ENCODE results near the gene CIC. TPM values are rescaled to one million over a fixed set of nuclear protein-coding genes. Genes with fewer than 3 reads are reported as not detected.

CIC gene
- total and polyA plus RNA-seq, 3 experiments from 2014 or later = 2.7 to 60.4 (median 53.9) TPM

DNA sequence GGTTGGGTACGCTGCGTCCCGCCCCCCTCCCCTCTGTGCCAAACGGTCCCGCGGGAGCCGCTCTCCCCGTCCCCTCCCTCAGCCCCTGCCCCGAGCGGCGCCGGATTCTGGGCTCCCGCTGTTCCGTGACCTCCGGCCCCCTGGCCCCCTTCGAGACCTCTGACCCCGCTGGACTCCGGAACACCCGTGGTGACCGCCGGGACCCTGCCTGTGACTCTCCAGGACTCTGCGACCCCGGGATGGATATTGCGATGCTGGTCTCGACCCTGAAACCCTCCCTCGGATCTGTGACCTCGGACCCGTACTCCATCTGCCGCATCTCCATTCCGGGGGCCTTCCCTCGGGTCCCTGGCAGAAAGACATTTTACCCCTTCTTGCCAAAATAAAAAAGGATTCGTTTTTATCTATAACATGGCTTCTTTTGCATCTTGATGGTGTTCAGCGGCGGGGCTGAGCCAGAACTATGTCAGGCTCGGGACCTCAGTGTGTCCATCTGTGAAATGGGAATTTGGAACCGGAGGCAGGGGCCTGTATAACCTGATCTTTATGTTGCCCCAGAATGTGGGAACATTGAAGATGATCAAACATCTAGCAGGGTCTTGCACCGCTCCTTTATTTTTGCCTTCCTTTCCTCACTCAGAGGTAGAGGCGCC, 55.7 kb downstream of the CIC start:
- POLR2A ChIA-PET = no interaction called here
- CTCF ChIA-PET = interaction anchor here (1.6 kb wide), 1 partner anchor 216 kb away, joined by 4 read pairs; no protein-coding TSS in a partner anchor

DNA sequence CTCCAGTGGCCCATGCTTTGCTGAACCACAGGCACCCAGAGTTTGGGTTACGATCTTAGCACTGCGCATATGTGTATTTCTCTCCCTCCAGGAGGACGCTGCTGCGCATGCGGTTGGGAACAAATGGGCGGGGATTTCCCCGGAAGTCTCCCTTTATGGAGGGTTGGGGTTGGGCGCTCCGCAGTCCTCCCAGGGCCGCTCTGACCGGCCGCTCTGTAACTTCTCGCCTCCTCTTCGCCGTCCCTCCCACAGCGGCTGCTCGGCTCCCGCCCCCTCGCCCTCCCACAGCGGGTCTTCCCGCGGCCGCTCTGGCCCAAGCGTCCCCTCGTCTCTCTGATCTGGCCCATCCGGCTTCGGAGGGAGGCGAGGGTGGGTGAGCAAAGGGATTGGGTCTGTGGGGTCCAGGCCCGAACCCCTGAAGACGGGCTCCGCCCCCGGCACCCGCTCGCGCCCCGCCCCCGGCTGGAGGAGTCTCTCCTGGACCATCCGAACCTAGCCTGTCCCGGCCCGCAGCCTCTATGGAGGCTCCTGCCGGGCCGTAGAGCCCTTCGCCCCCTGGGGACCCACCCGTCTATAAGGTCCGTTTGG, 56.4 kb downstream of the CIC start, which contains the start of gene MEGF8:
Gene MEGF8, plus strand, starts transcription at position 328 of the 588 bp plus-strand sequence. CDS start 609 bp downstream, outside the sequence.
- H3K36me3 Mint-ChIP-seq = peaks cover 0 to 7% (median 0%) of the 10 kb centered on the region in 3 donors
- peaks cover 19 to 40% (median 24%) of the 10 kb centered on the region in 3 donors for H3K4me1 Mint-ChIP-seq
- ChIA-PET POLR2A (no interaction called here), CTCF (no interaction called here)
- Histone ChIP-seq H3K9me3 (ENCODE audit: low read length) (no peaks in the 10 kb centered on the region), H3K4me1 (ENCODE audit: insufficient read depth, low read length) (peaks cover 23% of the 10 kb centered on the region), H3K27ac (ENCODE audit: low read depth, low read length) (peak within 1 kb of the TSS; percentile 58), H3K4me3 (ENCODE audit: low read length) (peak within 1 kb of the TSS; percentile 95), H3K36me3 (ENCODE audit: insufficient read depth, low read length) (no peaks in the 10 kb centered on the region), H3K27me3 (ENCODE audit: insufficient read depth, low read length, poor library complexity, severe bottlenecking) (peaks cover 3% of the 10 kb centered on the region)
- peak within 1 kb of the TSS; percentile 85 to 96 (median 93) for H3K4me3 Mint-ChIP-seq
- H3K9me3 Mint-ChIP-seq = no peaks in the 10 kb centered on the region
- peak within 1 kb of the TSS; percentile 0 to 96 (median 85) for H3K27ac Mint-ChIP-seq
- peak; percentile 96 to 99 (median 98) for DNase-seq
- H3K27me3 Mint-ChIP-seq = peaks cover 14 to 15% of the 10 kb centered on the region in 2 donors

More for the DNA sequence above, 55.7 kb downstream of the CIC start:
- no peak for DNase-seq
- H3K36me3 Mint-ChIP-seq = peaks cover 0 to 7% (median 0%) of the 10 kb centered on the region in 3 donors
- Histone ChIP-seq H3K27me3 (ENCODE audit: insufficient read depth, low read length, poor library complexity, severe bottlenecking) (peaks cover 3% of the 10 kb centered on the region), H3K9me3 (ENCODE audit: low read length) (no peaks in the 10 kb centered on the region), H3K4me3 (ENCODE audit: low read length) (peak overlapping the region; percentile 30), H3K36me3 (ENCODE audit: insufficient read depth, low read length) (no peaks in the 10 kb centered on the region), H3K4me1 (ENCODE audit: insufficient read depth, low read length) (peaks cover 23% of the 10 kb centered on the region), H3K27ac (ENCODE audit: low read depth, low read length) (no peak overlapping the region)
- H3K27ac Mint-ChIP-seq = peak overlapping the region in 7 of 8 donors; percentile 0 to 96 (median 86)
- H3K4me3 Mint-ChIP-seq = peak overlapping the region; percentile 85 to 96 (median 93)
- H3K9me3 Mint-ChIP-seq = no peaks in the 10 kb centered on the region
- H3K4me1 Mint-ChIP-seq = peaks cover 19 to 40% (median 24%) of the 10 kb centered on the region in 3 donors
- peaks cover 14 to 15% of the 10 kb centered on the region in 2 donors for H3K27me3 Mint-ChIP-seq

DNA sequence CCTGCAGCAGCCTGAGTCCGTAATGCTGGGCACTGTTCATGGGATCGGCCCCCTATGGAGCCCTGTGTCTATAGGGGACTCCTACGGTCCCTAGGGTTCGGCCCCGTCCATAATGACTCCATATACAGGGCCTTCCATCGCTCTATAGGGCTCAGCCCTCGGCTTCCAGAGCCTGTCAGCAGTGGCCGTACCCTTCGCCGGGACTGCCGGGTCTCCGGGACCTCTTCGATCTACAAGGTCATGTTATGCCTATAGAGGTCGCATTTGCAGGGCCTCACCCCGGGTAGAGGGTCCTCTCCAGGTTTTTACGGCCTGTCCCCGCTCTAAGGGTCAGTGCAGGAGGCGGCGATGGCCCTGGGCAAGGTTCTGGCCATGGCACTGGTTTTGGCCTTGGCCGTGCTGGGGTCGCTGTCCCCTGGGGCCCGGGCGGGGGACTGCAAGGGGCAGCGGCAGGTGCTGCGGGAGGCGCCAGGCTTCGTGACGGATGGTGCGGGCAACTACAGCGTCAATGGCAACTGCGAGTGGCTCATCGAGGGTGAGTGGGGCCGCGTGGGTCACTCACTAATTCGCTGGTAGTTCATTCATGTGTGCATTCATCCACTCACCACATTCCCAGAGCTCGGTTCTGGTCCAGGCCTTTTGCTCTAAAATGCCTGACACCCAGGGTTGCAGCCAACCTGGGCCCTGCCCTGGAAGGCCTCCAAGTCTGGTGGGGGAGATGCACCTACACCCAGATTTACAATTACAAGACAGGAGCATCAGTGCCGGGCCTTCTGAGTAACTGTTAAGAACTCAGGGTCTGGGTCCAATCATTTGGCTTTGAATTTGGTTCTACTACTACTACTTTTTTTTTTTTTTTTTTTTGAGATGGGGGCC, 57.1 kb downstream of the CIC start:
- H3K36me3 ChIP-seq (ENCODE audit: insufficient read depth, low read length) = no peaks in the 10 kb centered on the region
- Mint-ChIP-seq H3K27ac (peak overlapping the region; percentile 0 to 96 (median 70)), H3K36me3 (peaks cover 0 to 7% (median 0%) of the 10 kb centered on the region in 3 donors), H3K4me1 (peaks cover 19 to 40% (median 24%) of the 10 kb centered on the region in 3 donors), H3K4me3 (peak overlapping the region; percentile 85 to 96 (median 93)), H3K27me3 (peaks cover 14 to 15% of the 10 kb centered on the region in 2 donors), H3K9me3 (no peaks in the 10 kb centered on the region)
- H3K9me3 ChIP-seq (ENCODE audit: low read length) = no peaks in the 10 kb centered on the region
- POLR2A ChIA-PET = no interaction called here
- H3K4me3 ChIP-seq (ENCODE audit: low read length) = peak overlapping the region; percentile 95
- H3K4me1 ChIP-seq (ENCODE audit: insufficient read depth, low read length) = peaks cover 23% of the 10 kb centered on the region
- peak overlapping the region; percentile 58 for H3K27ac ChIP-seq (ENCODE audit: low read depth, low read length)
- peak in 2 of 5 donors; percentile 37 to 53 for DNase-seq
- peaks cover 3% of the 10 kb centered on the region for H3K27me3 ChIP-seq (ENCODE audit: insufficient read depth, low read length, poor library complexity, severe bottlenecking)
- CTCF ChIA-PET = no interaction called here

DNA sequence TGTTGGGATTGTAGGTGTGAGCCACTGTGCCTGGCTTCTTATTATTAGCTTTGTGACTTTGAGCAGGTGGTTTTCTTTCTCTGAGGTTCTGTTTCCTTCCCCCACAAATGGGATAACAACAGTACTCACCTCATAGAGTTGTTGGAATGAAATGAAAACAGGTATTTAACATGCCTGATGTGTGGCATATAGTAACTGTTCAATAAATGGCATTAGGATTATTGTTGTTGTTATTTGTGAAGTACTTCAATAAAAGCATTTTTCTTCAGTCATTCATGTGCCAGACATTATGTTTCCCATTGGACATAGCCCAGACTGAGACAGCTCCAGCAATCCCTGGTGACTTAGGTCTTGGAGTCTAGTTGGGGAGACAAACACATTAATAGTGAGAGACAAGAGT, 57.9 kb downstream of the CIC start:
- no peak overlapping the region for H3K4me3 ChIP-seq (ENCODE audit: low read length)
- POLR2A ChIA-PET = no interaction called here
- H3K27ac ChIP-seq (ENCODE audit: low read depth, low read length) = no peak overlapping the region
- no peaks in the 10 kb centered on the region for H3K9me3 ChIP-seq (ENCODE audit: low read length)
- DNase-seq = no peak
- H3K4me3 Mint-ChIP-seq = peak overlapping the region; percentile 23 to 96 (median 90)
- H3K27ac Mint-ChIP-seq = peak overlapping the region in 1 of 8 donors; percentile 63
- H3K27me3 ChIP-seq (ENCODE audit: insufficient read depth, low read length, poor library complexity, severe bottlenecking) = peaks cover 3% of the 10 kb centered on the region
- H3K36me3 Mint-ChIP-seq = peaks cover 0 to 7% (median 0%) of the 10 kb centered on the region in 3 donors
- H3K4me1 Mint-ChIP-seq = peaks cover 19 to 40% (median 24%) of the 10 kb centered on the region in 3 donors
- H3K27me3 Mint-ChIP-seq = peaks cover 14 to 15% of the 10 kb centered on the region in 2 donors
- H3K9me3 Mint-ChIP-seq = no peaks in the 10 kb centered on the region
- CTCF ChIA-PET = interaction anchor here (1.0 kb wide), 1 partner anchor 220 kb away, joined by 3 read pairs; no protein-coding TSS in a partner anchor
- H3K36me3 ChIP-seq (ENCODE audit: insufficient read depth, low read length) = no peaks in the 10 kb centered on the region
- peaks cover 23% of the 10 kb centered on the region for H3K4me1 ChIP-seq (ENCODE audit: insufficient read depth, low read length)

DNA sequence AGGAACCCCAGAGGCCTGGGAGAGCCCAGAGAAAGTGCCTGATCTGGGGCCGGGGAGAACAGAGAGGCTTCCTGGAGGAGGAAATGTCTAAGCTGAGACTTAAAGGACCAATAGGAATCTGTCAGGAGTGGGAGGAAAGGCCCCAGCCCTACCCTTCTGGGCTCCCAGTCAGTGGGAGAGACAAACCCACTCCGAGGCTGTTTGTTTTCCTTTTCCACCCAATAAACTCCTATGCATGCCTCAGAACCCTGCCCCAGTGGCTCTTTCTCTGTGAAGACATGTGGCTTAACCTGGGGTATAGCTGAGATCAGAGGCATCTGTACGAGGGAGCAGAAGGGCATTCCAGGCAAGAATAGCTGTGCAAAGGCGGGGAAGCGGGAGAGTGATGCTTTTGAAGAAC, 58.3 kb downstream of the CIC start:
- peaks cover 19 to 40% (median 24%) of the 10 kb centered on the region in 3 donors for H3K4me1 Mint-ChIP-seq
- CTCF ChIA-PET = interaction anchor here (1.0 to 1.4 kb wide), 2 partner anchors 114 to 220 kb away, joined by 3 to 4 read pairs; no protein-coding TSS in a partner anchor
- peak overlapping the region in 3 of 8 donors; percentile 24 to 63 (median 32) for H3K27ac Mint-ChIP-seq
- H3K9me3 ChIP-seq (ENCODE audit: low read length) = no peaks in the 10 kb centered on the region
- POLR2A ChIA-PET = no interaction called here
- H3K4me1 ChIP-seq (ENCODE audit: insufficient read depth, low read length) = peaks cover 23% of the 10 kb centered on the region
- H3K27me3 Mint-ChIP-seq = peaks cover 14% of the 10 kb centered on the region in 2 donors
- H3K4me3 Mint-ChIP-seq = peak overlapping the region in 1 of 7 donors; percentile 85
- H3K36me3 Mint-ChIP-seq = peaks cover 0 to 7% (median 0%) of the 10 kb centered on the region in 3 donors
- no peak overlapping the region for H3K4me3 ChIP-seq (ENCODE audit: low read length)
- DNase-seq = no peak
- peaks cover 3% of the 10 kb centered on the region for H3K27me3 ChIP-seq (ENCODE audit: insufficient read depth, low read length, poor library complexity, severe bottlenecking)
- H3K36me3 ChIP-seq (ENCODE audit: insufficient read depth, low read length) = no peaks in the 10 kb centered on the region
- H3K9me3 Mint-ChIP-seq = no peaks in the 10 kb centered on the region
- no peak overlapping the region for H3K27ac ChIP-seq (ENCODE audit: low read depth, low read length)

DNA sequence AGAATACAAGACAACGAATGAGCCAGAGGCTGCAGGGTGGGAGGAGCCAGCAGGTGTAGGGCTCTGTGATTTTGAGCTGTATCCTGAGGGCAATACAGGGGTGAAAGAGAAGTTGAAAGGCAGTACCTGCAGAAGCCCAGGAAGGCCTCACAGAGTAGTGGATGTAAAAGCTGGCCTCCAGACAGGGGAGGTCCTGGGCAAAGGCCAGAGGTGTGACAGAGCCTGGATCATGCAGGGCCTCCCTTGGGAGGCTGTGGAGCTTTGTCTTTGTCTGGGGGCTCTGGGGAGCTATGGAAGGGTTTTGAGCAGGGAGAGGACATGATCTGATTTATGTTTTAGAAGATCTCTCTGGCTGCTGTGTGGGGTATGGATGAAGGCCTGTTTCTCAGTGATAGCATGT, 59.1 kb downstream of the CIC start:
- peaks cover 23% of the 10 kb centered on the region for H3K4me1 ChIP-seq (ENCODE audit: insufficient read depth, low read length)
- H3K4me3 Mint-ChIP-seq = no peak overlapping the region
- H3K9me3 Mint-ChIP-seq = no peaks in the 10 kb centered on the region
- peak overlapping the region in 1 of 8 donors; percentile 48 for H3K27ac Mint-ChIP-seq
- no peak for DNase-seq
- H3K27me3 Mint-ChIP-seq = peaks cover 11 to 13% of the 10 kb centered on the region in 2 donors
- H3K36me3 ChIP-seq (ENCODE audit: insufficient read depth, low read length) = no peaks in the 10 kb centered on the region
- no peak overlapping the region for H3K27ac ChIP-seq (ENCODE audit: low read depth, low read length)
- no peak overlapping the region for H3K4me3 ChIP-seq (ENCODE audit: low read length)
- peaks cover 19 to 38% (median 24%) of the 10 kb centered on the region in 3 donors for H3K4me1 Mint-ChIP-seq
- no peaks in the 10 kb centered on the region for H3K9me3 ChIP-seq (ENCODE audit: low read length)
- peaks cover 3% of the 10 kb centered on the region for H3K27me3 ChIP-seq (ENCODE audit: insufficient read depth, low read length, poor library complexity, severe bottlenecking)
- POLR2A ChIA-PET = no interaction called here
- peaks cover 0 to 11% (median 0%) of the 10 kb centered on the region in 3 donors for H3K36me3 Mint-ChIP-seq
- CTCF ChIA-PET = interaction anchor here (1.0 to 1.4 kb wide), 2 partner anchors 113 to 221 kb away, joined by 3 to 4 read pairs; no protein-coding TSS in a partner anchor

DNA sequence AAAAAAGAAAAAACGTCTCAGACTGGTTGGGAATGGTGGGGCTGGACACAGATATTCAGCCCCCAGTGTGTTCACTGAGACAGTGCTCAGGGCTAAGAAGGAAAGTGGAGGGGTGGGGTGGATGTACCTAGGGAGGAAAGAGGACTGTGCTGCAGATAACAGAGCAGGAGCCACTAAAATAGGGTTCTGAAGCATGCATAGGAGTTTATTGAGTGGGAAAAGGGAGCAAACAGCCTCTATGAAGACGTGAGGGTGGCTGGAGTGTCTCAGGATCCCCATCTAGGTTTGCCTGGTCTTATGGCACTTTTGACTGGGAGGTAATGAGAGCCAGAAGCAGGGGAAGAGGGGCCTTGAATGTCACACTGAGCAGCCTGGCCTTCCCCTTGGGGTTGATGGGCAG, 59.8 kb downstream of the CIC start:
- H3K4me1 ChIP-seq (ENCODE audit: insufficient read depth, low read length) = peaks cover 23% of the 10 kb centered on the region
- Mint-ChIP-seq H3K27ac (peak overlapping the region in 2 of 8 donors; percentile 37 to 59), H3K9me3 (no peaks in the 10 kb centered on the region), H3K36me3 (peaks cover 0 to 11% (median 0%) of the 10 kb centered on the region in 3 donors), H3K4me3 (peak overlapping the region in 1 of 7 donors; percentile 38), H3K27me3 (peaks cover 6 to 8% of the 10 kb centered on the region in 2 donors), H3K4me1 (peaks cover 19 to 33% (median 24%) of the 10 kb centered on the region in 3 donors)
- H3K27me3 ChIP-seq (ENCODE audit: insufficient read depth, low read length, poor library complexity, severe bottlenecking) = peaks cover 3% of the 10 kb centered on the region
- ChIA-PET CTCF (interaction anchor here (1.4 kb wide), 1 partner anchor 112 kb away, joined by 4 read pairs; no protein-coding TSS in a partner anchor), POLR2A (no interaction called here)
- H3K27ac ChIP-seq (ENCODE audit: low read depth, low read length) = no peak overlapping the region
- H3K4me3 ChIP-seq (ENCODE audit: low read length) = no peak overlapping the region
- DNase-seq = no peak
- no peaks in the 10 kb centered on the region for H3K9me3 ChIP-seq (ENCODE audit: low read length)
- no peaks in the 10 kb centered on the region for H3K36me3 ChIP-seq (ENCODE audit: insufficient read depth, low read length)

All from CD8-positive, alpha-beta memory T cell (primary cell).